GM19324 (cell line): ENCODE data around the gene MYL12A.
A peak's percentile ranks its signal among the peaks of the same experiment; 100 is the strongest.

Source experiments
- ATAC-seq: cut with Tn5 transposase; IDR thresholded peaks from one replicate; pipeline ENCODE4 v1.9.1; 2021; ENCODE audit warnings: mild to moderate bottlenecking, moderate library complexity; ENCODE audit not compliant: unreplicated experiment, low FRiP score

Gene MYL12A

DNA sequence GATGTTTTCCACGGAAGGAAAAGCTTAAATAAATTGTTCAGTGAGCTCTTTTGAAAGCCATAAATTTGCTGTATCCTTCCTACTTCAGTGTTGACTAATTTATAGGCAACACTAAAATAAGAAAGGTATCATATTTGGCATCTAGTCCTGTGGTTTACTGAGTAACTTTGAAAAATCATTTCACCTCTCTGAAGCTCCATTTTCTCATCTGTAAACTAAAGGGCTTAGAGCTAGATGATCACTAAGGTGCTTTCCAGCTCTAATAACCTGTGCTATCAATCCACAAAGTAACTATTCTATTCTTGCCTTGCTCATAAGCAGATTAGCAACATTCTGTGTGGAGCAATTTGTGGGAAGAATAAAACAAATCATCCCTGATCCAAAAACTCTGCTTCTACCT is 24.2 kb upstream of the MYL12A start:
- ATAC-seq, result no peak

DNA sequence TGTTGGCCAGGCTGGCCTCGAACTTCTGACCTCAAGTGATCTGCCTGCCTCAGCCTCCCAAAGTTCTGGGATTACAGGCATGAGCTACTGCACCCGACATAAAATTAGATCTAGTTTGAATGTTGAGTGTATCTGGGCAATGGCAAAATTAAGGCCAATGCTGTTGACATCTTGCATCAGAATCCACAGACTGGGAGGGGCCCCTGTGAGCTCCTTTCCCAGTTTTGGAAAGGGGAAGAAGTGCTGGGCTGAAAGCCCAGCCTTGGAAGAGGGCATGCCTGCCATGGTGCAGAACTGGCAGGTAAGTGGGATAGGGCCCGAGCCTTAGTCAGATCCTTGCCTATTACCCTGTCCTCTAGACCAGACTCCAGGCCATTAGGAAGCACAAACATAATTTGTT is 23.4 kb upstream of the MYL12A start:
- ATAC-seq, result no peak

DNA sequence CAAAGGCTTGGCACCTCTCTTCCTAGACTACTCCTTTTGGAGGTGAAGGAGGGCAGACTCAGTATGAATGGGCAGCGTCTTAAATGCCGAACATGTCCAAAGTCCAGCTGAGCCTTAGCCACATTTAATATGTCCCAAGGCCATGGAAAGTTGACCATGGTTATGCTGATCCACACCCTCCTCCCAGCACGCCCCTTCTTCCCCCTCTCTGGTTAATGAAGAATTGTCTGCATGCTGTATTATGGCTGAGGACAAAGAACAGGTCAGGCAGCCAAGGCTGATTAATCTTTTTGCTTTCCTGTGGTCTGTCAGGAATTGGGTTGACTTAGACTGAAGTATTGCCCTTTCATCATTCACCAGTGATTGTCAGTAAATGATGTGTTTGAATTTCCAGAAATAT is 22.0 kb upstream of the MYL12A start:
- ATAC-seq, result no peak

GRCh38 chr18:3226048-3226447 is 21.6 kb upstream of the MYL12A start:
- ATAC-seq, result no peak

- no peak for ATAC-seq
Measured at GRCh38 chr18:3230401-3231334, 16.9 kb upstream of the MYL12A start.

DNA sequence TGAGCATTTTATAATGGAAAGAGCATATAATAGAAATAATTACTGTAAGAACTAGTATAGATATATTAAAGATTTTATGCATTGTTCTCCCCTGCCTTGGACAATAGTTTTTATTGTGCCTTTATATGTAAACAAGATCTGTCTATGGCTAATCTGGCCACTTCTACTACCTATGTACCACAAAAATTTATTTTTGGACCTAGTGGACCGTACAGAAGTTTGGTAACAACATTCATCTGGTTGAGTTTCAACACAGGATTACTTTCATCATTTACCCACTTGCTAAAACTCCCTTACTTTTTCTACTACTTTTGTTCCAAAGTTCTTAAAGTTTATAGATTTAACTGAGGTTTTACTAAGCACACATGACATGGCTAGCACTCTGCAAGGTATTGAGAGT is 14.6 kb upstream of the MYL12A start:
- ATAC-seq, result no peak

DNA sequence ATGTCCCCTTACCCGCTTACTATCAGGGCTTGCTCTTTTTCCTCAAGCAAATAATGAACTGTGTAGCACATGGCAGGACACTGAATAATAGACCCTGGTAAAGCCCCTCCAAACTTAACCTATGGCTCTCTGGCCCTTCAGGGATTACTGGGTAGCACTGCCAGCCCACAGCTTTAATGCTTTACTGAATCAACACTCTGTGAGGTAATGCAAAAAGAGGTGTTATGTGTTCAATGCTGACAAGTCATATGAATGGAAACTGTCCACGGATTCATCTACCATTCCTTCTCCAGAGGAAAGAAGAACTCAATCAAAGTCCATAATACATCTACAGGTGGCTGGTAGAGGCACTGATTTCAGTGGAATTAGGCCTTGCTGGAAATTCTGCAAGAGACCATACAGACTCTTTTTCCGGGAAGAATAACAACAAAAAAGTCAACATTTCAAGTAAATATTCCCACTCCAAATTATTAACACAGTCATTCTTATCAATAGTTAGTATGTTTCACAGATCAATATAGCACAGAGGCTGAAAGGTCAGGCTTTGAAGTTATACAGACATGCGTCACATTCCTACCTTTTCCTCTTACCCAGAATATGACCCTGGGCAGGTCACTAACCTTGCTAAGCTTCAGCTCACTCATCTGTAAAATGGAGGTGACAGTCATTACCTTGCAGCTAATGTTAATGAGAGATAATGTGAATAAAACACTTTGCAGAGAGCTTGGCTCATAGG is 14.0 kb upstream of the MYL12A start:
- ATAC-seq, result no peak

DNA sequence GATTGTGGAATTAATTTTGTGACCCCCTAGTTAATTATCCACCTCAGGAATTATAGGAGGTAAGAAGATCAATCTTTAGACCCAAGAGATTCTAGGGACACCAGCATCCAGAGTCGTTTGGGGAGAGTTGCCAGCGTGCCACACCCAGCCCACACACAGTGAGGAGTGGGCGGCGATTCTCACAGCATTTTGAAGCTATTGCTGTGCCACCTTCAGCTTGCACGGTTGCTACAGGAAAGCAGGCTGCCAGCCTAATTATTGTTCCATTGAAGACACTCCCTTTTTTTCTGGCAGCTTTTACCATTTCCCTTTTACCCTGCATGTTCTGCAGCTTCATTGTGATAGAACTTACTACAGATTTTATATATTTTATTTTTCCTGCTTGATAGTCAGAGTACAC is 13.1 kb upstream of the MYL12A start:
- ATAC-seq, result no peak

GRCh38 chr18:3235846-3236245 is 11.8 kb upstream of the MYL12A start:
- no peak for ATAC-seq

DNA sequence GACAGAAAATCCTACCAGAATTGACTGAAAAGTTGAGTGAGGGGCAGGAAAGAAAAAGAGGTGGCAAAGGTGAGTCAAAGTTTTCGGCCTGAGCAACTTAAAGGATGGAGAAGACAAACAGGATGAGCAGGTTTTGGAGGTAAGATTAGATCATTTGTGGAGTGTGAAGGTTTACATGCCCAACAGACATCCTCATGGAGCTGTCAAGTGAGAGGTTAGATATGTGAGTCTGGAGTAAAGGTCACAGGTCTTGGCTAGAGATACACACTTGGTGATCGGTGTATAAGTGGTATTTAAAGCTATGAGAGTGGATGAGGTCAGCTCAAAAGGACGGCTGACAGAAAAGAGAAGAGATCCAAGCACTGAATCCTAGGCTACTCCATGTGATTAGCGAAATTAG is 11.1 kb upstream of the MYL12A start:
- ATAC-seq, result no peak

DNA sequence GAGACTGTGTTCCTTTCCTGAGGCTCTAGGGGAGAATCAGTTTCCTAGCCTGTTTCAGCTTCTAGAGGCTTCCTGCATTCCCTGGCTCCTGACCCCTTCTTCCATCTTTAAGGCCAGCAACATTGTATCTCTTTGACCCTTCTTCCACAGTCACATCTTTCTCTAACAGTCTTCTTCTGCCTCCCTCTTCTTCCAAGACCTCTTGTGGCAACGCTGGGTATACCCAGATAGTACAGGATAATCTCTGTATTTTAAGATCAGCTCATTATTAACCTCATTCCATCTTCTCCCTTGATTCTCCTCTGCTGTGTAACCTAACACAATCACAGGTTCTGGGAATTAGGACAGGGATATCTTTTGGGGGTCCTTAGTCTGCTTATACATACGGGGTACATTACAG is 8.9 kb upstream of the MYL12A start:
- no peak for ATAC-seq

DNA sequence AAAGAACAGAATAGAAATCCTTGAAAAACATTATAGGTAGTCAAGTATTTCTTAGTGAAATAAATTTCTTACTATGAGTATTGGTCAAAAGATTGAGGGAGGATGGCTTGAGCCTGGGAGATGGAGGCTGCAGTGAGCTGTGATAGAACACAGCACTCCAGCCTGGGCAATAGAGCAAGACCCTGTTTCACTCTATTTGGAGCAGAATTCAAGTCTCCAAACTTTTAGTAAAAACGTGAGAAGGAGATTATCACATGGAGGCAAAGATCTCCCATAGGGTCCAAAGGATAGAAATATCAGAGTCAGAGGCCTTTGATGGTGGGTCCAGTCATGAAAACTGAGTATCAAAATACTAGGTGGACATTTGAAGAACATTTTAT is 2.4 kb upstream of the MYL12A start:
- ATAC-seq, result no peak

DNA sequence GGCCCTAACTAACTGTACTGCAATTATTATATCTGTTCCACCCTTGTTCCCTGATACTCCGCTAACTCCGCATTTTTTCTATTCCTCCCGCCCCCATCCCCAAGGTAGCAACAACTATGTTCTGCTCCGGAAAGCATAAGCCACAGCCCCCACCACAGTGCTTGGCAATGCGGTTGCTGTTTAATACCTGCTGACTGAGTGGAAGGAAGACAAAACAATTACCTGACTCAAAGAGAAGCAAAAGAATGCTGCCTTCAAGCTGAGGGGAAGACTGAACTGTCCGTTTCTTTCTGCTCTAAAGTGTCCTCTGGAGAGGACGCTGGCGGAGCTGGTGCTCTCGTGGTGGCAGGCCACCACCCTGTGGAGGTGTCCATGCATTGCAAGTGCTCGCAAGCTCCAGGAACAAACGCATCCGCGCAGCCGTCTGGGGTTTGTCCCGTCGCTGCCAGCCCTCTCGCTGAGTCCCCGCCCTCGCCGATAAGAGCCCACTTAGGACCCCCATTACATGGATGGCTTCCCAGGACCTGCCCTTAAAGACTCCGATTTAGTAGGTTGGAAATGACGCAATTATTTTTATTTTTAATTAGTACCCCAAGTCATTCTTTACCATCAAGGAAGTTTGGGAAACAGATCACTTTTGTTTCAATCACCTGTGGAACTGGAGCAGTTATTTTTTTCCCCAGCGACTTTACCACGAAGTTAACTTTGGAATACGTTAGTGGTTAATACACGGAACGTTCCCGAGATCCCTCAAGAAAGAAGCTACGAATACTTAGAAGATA is 1.6 kb upstream of the MYL12A start:
- peak; percentile 45 for ATAC-seq

DNA sequence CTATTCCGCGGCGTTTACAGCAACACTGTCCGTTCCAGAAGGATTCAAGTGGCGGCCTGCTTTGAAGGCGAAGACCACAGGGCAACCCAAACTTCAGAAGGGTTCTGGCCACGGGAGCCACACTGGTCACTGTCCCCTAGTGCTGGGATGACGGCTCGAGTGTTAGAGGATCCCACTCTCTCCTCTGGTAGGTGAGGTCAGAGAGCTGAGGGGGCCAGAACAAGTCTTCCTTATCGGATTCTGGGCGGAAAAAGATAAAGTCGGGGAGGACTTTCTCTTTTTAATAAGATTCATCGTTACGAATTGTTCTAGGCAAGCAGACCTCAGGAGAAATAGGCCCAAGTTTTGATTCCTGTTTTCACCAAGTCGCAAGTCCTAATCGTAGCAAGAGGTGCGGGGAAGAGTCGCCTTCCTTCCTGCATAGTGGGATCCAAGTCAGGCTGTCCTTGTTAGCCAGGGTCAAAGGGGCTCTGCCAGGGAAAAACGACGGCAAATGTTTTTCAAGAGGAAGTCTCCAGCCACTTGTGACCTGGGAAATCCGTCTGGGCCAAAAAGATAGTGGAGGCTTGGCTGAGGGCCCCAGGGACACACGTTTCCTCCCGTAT is 864 bp upstream of the MYL12A start:
- ATAC-seq, result peak; percentile 5

DNA sequence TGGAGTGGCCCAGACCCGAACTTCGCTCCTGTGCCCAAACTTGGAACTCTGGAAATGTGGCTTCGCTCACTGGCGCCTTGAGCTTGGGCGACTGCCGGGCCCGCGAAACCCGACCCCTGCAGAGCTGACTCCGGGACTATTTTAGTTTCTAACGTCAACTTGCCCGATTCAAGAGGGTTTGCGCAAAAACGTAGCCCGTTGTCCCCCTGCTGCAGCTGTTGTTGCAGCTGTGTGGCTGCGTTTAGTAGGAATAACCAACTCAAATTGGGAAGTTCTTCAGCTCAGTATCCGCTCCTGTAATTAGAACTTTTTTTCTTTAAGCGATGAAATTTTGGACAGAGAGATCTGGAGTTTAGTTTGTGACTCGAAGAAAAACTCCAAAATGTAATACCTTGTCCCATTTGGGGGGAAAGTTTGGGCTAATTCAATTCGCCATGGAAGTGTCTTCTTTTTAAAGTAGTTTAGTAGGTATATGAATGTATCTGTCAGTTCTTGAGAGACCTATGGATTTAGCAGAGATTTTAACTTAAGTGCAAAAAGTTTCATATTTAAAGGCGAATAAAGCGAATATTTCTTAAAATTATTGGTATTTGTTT is 559 bp downstream of the MYL12A start:
- ATAC-seq, result no peak

GRCh38 chr18:3248658-3249359 is 1.2 kb downstream of the MYL12A start:
- no peak for ATAC-seq

- ATAC-seq, result no peak
Measured at GRCh38 chr18:3250237-3251107, 2.9 kb downstream of the MYL12A start.

DNA sequence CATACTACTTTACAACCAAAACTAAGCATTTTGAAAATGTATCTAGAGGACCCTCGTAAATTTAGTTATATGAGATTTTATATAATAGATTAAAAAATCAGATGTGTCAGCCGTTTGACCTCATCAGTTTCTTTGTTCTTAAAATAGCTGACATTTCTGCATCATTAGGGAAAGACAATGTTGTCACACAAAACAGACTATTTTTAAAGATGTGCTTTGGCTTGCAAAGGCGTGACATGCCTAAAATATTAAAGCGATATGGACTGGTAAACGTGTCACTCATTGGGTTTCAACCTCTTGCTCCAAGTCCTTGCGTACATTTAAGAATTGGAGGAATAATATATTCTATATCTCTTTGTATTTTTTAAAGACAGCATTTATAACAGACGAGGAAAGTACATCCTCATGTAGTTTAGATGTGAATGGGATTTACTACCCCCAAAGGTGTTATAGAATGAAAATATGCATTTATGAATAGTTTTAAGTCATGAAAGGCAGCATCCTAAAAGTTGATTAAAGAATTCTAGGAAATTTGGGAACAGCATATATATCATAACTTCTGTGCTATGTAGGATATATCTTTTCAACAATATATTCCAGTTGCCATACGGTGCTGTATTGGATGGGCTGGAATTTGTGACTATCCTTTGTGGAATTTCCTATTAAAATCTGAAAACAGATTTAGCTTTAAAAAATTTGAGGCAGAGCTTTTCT is 3.8 kb downstream of the MYL12A start:
- ATAC-seq, result no peak
